Esophagus squamous epithelium (tissue), 5 donors: ENCODE results near the gene PPM1A. TPM values are rescaled to one million over a fixed set of nuclear protein-coding genes. Genes with fewer than 3 reads are reported as not detected.

Experiments used
- DNase-seq: peaks from one replicate; lab custom pipeline; 2025; lab: John Stamatoyannopoulos, UW
- H3K27ac ChIP-seq, 4 donors: fragments of 200-600 bp; sonication (generic); one replicate each; pipeline ENCODE4 v1.5.1; 2016 to 2019; ENCODE audit warnings: mild to moderate bottlenecking in 1 of 4
- H3K27me3 ChIP-seq, 4 donors: fragments of 200-600 bp; sonication (generic); 1 replicate in 3 of 4; 2 replicates in 1 of 4; pipeline versions ENCODE4 v1.5.1 to v1.6.0; 2017 to 2021; ENCODE audit warnings: antibody characterized with exemption in 1 of 4
- H3K36me3 ChIP-seq, 3 donors: fragments of 200-600 bp; sonication (generic); one replicate each; pipeline ENCODE4 v1.5.1; 2016 to 2019
- H3K4me1 ChIP-seq, 3 donors: fragments of 200-600 bp; sonication (generic); one replicate each; pipeline ENCODE4 v1.5.1; 2017 to 2019
- H3K4me3 ChIP-seq, 4 donors: fragments of 200-600 bp; sonication (generic); 1 replicate in 3 of 4; 2 replicates in 1 of 4; pipeline ENCODE4 v1.5.1; 2016 to 2019; ENCODE audit warnings: mild to moderate bottlenecking in 2 of 4, moderate library complexity in 1 of 4
- H3K9me3 ChIP-seq, 3 donors: fragments of 200-600 bp; sonication (generic); one replicate each; pipeline ENCODE4 v1.5.1; 2016 to 2019
- POLR2A ChIP-seq, 4 donors: fragments of 450-650 bp; IDR thresholded peaks; one replicate each; pipeline ENCODE4 v1.6.1; 2017; ENCODE audit warnings: antibody characterized with exemption in 4 of 4, mild to moderate bottlenecking in 4 of 4, moderate library complexity in 3 of 4
- WGBS, 2 donors: methylation state at CpG; one replicate each; pipeline ENCODE4 v1.1.5; 2018; 5-methylcytosine and 5-hydroxymethylcytosine counted together
- intact Hi-C: fragments of 100-400 bp; cut with DNase I; formaldehyde crosslinking; loops from one replicate; pipeline ENCODE4 v1.15.0; 2022
- total RNA-seq, 4 donors: library from RNA; depleted of rRNA; stranded (reverse); fragments of >200 nt; gene quantifications; one replicate each; pipeline ENCODE4 v1.1.0, GENCODE V29; 2016
- TF ChIP-seq, protein P1 (sequence below), 6 experiments: fragments of 450-650 bp in 4 of 6; fragments of 200-600 bp in 2 of 6; sonication (generic) in 2 of 6; IDR thresholded peaks; one replicate each; pipeline ENCODE4 v1.5.1; 2016 to 2019; ENCODE audit warnings: antibody characterized with exemption in 6 of 6, mild to moderate bottlenecking in 4 of 6, moderate library complexity in 4 of 6
- donor health status: DM: yes; HTN: yes; CAD: no.

Gene PPM1A
- total RNA-seq, 4 donors from 2014 or later = 16.7 to 34.3 (median 22.7) TPM

DNA sequence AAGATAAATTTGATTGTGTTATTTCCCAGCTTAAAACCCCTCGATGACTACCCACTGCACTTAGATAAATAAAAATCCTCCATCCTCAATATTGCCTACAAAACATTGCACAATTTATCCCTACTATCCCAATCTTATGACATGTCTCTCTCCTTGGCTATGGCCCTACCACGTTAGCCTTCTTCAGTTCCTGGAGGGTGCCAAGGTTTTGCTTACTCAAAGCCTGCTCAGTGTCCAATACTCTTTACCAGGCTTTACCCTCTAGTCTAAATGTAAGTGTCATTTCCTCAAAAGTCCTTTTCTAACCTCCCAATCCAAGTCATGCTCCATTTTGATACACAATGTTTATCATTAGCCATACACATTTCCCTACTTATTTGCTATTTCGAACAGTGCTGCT is 35.0 kb upstream of the PPM1A start:
- H3K4me1 ChIP-seq = no peaks in the 10 kb centered on the region
- H3K27ac ChIP-seq = no peak overlapping the region
- H3K36me3 ChIP-seq = no peaks in the 10 kb centered on the region
- 72 to 79% methylated on average over 3 of the region's 3 CpGs for WGBS, 2 donors
- no peaks in the 10 kb centered on the region for H3K9me3 ChIP-seq
- TF ChIP-seq POLR2A (IDR thresholded peaks at IDR 0.05) = no peak
- TF ChIP-seq, protein P1, sequence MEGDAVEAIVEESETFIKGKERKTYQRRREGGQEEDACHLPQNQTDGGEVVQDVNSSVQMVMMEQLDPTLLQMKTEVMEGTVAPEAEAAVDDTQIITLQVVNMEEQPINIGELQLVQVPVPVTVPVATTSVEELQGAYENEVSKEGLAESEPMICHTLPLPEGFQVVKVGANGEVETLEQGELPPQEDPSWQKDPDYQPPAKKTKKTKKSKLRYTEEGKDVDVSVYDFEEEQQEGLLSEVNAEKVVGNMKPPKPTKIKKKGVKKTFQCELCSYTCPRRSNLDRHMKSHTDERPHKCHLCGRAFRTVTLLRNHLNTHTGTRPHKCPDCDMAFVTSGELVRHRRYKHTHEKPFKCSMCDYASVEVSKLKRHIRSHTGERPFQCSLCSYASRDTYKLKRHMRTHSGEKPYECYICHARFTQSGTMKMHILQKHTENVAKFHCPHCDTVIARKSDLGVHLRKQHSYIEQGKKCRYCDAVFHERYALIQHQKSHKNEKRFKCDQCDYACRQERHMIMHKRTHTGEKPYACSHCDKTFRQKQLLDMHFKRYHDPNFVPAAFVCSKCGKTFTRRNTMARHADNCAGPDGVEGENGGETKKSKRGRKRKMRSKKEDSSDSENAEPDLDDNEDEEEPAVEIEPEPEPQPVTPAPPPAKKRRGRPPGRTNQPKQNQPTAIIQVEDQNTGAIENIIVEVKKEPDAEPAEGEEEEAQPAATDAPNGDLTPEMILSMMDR (IDR thresholded peaks at IDR 0.05) = no peak
- DNase-seq = no peak
- H3K27me3 ChIP-seq = no peaks in the 10 kb centered on the region
- H3K4me3 ChIP-seq = no peak overlapping the region
- intact Hi-C loops = no loop called here

DNA sequence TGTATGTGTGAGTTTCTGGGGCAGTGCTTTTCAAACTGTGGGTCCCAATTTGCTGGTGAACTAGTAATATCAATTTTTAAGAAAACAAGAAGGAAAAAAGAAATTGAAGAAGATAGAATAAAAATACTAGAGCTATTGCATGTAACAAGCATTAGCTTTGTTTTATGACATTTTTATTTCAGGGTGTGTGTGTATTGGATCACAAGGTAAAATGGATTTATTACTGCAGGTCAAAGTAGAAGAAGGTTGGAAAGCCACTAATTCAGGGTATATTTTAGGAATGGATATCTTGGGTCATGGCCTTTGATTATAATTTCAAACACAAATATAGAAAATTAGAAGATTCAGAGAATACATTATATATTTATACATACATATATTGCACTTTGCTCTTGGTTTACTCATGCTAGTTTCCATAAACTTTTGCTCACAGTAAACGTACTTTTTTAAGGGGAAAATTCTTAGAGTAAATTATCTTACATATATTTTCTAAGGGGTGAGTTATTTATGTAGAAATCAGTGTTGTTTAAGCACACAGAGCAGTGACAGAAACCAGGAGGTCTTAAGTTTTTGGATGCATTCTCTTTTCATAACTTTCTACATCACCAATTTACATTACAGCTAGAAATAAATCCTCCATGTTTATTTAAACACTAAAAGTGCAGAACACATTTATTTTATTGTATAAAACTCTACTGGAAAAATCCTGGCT is 34.5 kb upstream of the PPM1A start:
- 7 to 8% methylated on average over 1 of the region's 1 CpG for WGBS, 2 donors
- intact Hi-C loops = no loop called here
- Histone ChIP-seq H3K36me3 (no peaks in the 10 kb centered on the region), H3K9me3 (no peaks in the 10 kb centered on the region), H3K4me3 (no peak overlapping the region), H3K27me3 (no peaks in the 10 kb centered on the region), H3K27ac (no peak overlapping the region), H3K4me1 (no peaks in the 10 kb centered on the region)
- DNase-seq = no peak
- no peak for TF ChIP-seq POLR2A (IDR thresholded peaks at IDR 0.05)
- TF ChIP-seq, protein P1 (IDR thresholded peaks at IDR 0.05) = no peak

DNA sequence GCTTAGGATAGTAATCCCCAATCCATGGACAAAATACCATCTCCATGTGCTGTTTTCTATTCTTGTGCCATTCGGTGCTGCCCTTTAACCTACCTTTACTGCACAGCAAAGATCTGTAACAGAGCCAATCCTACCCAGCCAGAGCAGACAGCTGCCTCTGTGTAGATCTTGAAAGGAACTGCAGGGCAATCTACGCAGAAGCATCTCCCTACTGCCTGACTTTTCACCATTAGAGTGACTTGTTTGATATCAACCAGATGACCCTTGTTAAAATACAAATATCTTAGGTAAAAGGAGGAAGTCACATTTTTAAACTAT is 33.9 kb upstream of the PPM1A start:
- no peaks in the 10 kb centered on the region for H3K9me3 ChIP-seq
- no peak for TF ChIP-seq POLR2A (IDR thresholded peaks at IDR 0.05)
- TF ChIP-seq, protein P1 (IDR thresholded peaks at IDR 0.05) = no peak
- 67 to 81% methylated on average over 2 of the region's 2 CpGs for WGBS, 2 donors
- intact Hi-C loops = no loop called here
- no peak for DNase-seq
- H3K27me3 ChIP-seq = no peaks in the 10 kb centered on the region
- H3K27ac ChIP-seq = no peak overlapping the region
- no peaks in the 10 kb centered on the region for H3K36me3 ChIP-seq
- H3K4me3 ChIP-seq = no peak overlapping the region
- H3K4me1 ChIP-seq = no peaks in the 10 kb centered on the region

DNA sequence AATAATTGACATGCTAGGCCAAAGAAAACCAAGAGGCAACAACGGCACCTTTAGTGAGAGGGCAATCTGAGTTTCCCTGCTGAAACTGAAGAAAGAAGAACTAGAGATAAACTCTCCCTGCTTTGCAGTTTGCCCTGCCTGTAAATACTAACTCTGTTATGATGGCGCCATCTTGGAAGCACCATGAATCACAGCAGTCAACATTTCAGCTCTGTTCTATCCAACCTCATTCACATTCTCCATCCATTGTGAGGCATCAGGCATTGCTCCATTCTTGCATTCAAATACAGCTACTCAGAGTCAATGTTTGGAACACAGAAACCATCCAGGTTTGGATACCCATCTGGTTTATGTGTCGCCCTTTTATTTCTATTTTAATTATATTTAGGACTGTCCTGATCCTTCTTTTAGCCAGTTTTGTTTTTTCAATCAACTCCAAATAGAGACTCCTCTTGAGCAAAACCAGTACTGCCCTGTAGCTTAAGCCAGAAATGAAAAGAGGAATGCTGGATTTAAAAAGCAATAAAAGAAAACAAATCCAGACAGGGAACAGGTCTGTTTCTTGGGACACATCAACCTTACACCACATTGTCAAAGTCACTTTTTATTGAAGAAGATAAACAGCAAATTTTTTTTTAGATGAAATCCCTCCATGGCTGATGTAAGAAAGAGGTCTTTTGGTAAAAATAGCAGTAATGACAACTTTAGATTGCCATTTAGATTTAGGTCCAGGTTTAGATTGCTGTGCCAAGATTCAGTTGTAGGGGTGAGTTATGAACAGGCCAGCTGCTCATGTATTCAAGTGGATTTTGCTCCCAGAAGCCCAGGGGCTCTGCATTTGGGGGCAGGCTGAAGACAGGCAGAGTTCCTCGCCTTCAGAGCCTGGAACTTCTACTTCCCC is 33.3 kb upstream of the PPM1A start:
- H3K36me3 ChIP-seq = no peaks in the 10 kb centered on the region
- intact Hi-C loops = no loop called here
- DNase-seq = no peak
- WGBS, 2 donors = 73 to 78% methylated on average over 4 of the region's 4 CpGs
- H3K27me3 ChIP-seq = no peaks in the 10 kb centered on the region
- no peaks in the 10 kb centered on the region for H3K9me3 ChIP-seq
- no peak overlapping the region for H3K4me3 ChIP-seq
- no peaks in the 10 kb centered on the region for H3K4me1 ChIP-seq
- no peak for TF ChIP-seq POLR2A (IDR thresholded peaks at IDR 0.05)
- TF ChIP-seq, protein P1 (IDR thresholded peaks at IDR 0.05) = no peak
- peak overlapping the region in 1 of 4 donors; percentile 10 for H3K27ac ChIP-seq

DNA sequence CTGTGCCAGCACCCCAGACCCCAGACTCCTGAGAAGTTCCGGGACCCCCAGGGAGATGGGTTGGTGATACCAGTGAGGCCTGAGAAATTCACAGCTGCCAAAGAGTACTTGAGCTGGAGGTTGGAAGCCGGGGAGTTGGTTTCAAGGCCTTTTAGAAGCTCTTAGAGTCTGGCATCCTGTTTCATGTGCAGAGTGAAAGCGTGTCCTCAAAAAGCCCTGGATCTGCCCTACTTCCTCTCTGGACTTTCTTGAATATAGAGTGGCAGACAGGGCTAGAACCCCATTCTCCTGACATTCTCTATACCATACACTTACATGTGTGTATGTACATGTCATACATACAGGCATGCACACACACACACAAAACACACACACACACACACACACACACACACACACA is 31.3 kb upstream of the PPM1A start:
- no peak for TF ChIP-seq POLR2A (IDR thresholded peaks at IDR 0.05)
- TF ChIP-seq, protein P1 (IDR thresholded peaks at IDR 0.05) = no peak
- H3K4me1 ChIP-seq = no peaks in the 10 kb centered on the region
- H3K9me3 ChIP-seq = no peaks in the 10 kb centered on the region
- no peak overlapping the region for H3K4me3 ChIP-seq
- no peaks in the 10 kb centered on the region for H3K27me3 ChIP-seq
- 79 to 90% methylated on average over 2 of the region's 3 CpGs for WGBS, 2 donors
- H3K27ac ChIP-seq = no peak overlapping the region
- no peaks in the 10 kb centered on the region for H3K36me3 ChIP-seq
- no peak for DNase-seq
- intact Hi-C loops = no loop called here
